Measurements from ENCODE around the gene TREM2.
A peak's percentile ranks its signal among the peaks of the same experiment; 100 is the strongest.

TREM2 gene

DNA sequence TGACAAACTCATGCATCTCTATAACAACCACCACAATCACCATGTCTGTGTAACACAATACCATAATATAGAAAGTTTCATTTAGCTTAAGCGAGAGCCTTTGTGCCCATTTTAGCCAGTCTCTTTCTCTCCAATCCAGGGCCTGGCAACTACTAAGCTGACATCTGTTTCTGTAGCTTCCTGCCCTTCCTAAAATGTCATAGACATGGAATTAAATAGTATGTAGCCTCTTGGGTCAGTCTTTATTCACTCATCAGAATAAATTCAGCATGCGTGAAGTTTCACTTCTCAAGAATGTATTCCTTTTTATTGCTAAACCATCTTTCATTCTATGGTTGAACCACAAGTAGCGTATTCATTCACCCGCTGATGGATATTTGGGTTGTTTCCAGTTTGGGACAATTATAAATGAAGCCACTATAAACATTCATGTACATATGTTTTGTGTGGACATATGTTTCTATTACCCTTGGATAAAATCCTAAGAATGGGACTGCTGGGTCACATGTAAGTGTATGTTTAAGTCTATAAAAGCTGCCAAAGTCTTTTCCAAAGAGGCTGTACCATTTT, 1.7 kb upstream of the TREM2 start:
- H3K27ac ChIP-seq (ENCODE audit: insufficient read depth in 1 of 2, low read depth in 1 of 2, low read length in 2 of 2, poor library complexity in 1 of 2, severe bottlenecking in 2 of 2): no peak overlapping the region
- H3K36me3 ChIP-seq (ENCODE audit: control insufficient read depth in 4 of 4, insufficient read depth in 4 of 4, low read length in 3 of 4): no peaks in the 10 kb centered on the region
- POLR2A ChIA-PET: interaction anchor here (1.1 kb wide), 1 partner anchor 10 kb away, joined by 3 read pairs; no protein-coding TSS in a partner anchor
- H3K4me1 ChIP-seq (ENCODE audit: control extremely low read depth in 1 of 4, control insufficient read depth in 4 of 4, insufficient read depth in 4 of 4, low read length in 3 of 4): peaks cover 0 to 11% (median 7%) of the 10 kb centered on the region in 4 experiments
- CTCF ChIA-PET: interaction anchor here (7.3 kb wide), 1 partner anchor 17 kb away, joined by 40 read pairs; no protein-coding TSS in a partner anchor
- DNase-seq: no peak
- no peak overlapping the region for H3K4me3 ChIP-seq (ENCODE audit: control insufficient read depth in 1 of 7, extremely low read depth in 1 of 7, insufficient read depth in 4 of 7, low read depth in 2 of 7, low read length in 6 of 7)
- WGBS (ENCODE audit: insufficient coverage): 100% methylated on average over 1 of the region's 4 CpGs
- H3K27me3 ChIP-seq (replicated peaks in 2 of 5; ENCODE audit: control insufficient read depth in 4 of 5, insufficient read depth in 5 of 5, low read length in 4 of 5): peaks cover 0 to 2% (median 0%) of the 10 kb centered on the region in 5 experiments
- H3K9me3 ChIP-seq (ENCODE audit: control extremely low read depth in 1 of 5, control insufficient read depth in 4 of 5, insufficient read depth in 2 of 5, low read depth in 1 of 5, low read length in 4 of 5): no peaks in the 10 kb centered on the region

DNA sequence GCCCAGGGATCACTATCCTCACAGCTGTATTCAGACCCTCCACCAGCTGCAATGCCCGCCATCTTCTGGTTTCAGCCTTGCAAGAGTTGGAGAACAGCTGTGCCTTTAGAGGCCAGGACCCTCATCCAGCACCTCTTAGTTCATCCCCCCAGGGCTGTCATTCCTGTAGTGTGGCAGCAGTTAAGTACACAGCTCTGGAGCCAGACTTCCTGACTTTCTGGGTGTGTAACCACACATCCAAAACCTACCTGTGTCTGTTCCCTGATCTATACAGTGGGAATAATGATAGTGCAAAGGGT, 452 bp upstream of the TREM2 start:
- H3K9me3 ChIP-seq (ENCODE audit: control extremely low read depth in 1 of 5, control insufficient read depth in 4 of 5, insufficient read depth in 2 of 5, low read depth in 1 of 5, low read length in 4 of 5): no peaks in the 10 kb centered on the region
- ChIA-PET POLR2A (no interaction called here), CTCF (no interaction called here)
- no peak overlapping the region for H3K27ac ChIP-seq (ENCODE audit: insufficient read depth in 1 of 2, low read depth in 1 of 2, low read length in 2 of 2, poor library complexity in 1 of 2, severe bottlenecking in 2 of 2)
- H3K36me3 ChIP-seq (ENCODE audit: control insufficient read depth in 4 of 4, insufficient read depth in 4 of 4, low read length in 3 of 4): no peaks in the 10 kb centered on the region
- H3K27me3 ChIP-seq (replicated peaks in 2 of 5; ENCODE audit: control insufficient read depth in 4 of 5, insufficient read depth in 5 of 5, low read length in 4 of 5): peaks cover 0 to 2% (median 0%) of the 10 kb centered on the region in 5 experiments
- no peak overlapping the region for H3K4me3 ChIP-seq (ENCODE audit: control insufficient read depth in 1 of 7, extremely low read depth in 1 of 7, insufficient read depth in 4 of 7, low read depth in 2 of 7, low read length in 6 of 7)
- H3K4me1 ChIP-seq (ENCODE audit: control extremely low read depth in 1 of 4, control insufficient read depth in 4 of 4, insufficient read depth in 4 of 4, low read length in 3 of 4): peaks cover 0 to 11% (median 7%) of the 10 kb centered on the region in 4 experiments
- whole genome bisulfite sequencing (ENCODE audit: insufficient coverage): 100% methylated on average over 1 of the region's 1 CpG
- no peak for DNase-seq

DNA sequence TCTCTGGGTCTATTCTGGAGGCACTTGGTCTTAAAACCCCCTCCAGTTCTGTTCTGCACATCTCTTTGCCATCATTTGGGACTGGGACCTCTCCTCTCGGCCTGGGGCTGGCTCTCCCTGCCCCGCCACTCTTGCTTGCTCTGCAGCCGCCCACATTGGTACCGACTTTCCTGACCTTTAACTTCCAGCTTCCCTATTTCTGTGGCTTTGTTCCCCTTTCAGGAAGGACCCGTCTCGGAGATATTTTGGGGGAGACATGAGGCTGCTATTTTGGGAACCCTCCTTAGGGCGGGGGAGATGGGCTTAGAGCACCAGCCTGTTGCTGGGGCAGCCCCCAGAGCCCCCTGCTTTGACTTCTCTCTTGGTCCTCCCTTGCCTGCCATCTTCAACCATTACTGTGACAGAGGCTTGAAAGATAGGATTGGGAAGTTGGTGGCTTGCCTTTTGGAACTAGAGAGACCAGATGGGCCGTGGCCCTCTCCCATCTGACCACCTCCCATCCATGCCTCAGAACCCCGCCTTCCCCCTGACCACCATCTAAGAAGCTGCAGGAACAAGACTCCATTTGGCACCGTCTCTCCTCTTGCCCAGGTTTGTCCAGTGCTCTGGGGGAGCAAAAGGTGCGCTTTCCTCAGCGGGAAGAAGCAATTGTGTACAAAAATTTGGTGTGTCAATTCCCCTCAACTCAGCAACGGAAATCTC, 914 bp downstream of the TREM2 start:
- Histone ChIP-seq H3K36me3 (ENCODE audit: control insufficient read depth in 4 of 4, insufficient read depth in 4 of 4, low read length in 3 of 4) (no peaks in the 10 kb centered on the region), H3K9me3 (ENCODE audit: control extremely low read depth in 1 of 5, control insufficient read depth in 4 of 5, insufficient read depth in 2 of 5, low read depth in 1 of 5, low read length in 4 of 5) (no peaks in the 10 kb centered on the region), H3K4me3 (ENCODE audit: control insufficient read depth in 1 of 7, extremely low read depth in 1 of 7, insufficient read depth in 4 of 7, low read depth in 2 of 7, low read length in 6 of 7) (no peak overlapping the region), H3K27ac (ENCODE audit: insufficient read depth in 1 of 2, low read depth in 1 of 2, low read length in 2 of 2, poor library complexity in 1 of 2, severe bottlenecking in 2 of 2) (no peak overlapping the region), H3K4me1 (ENCODE audit: control extremely low read depth in 1 of 4, control insufficient read depth in 4 of 4, insufficient read depth in 4 of 4, low read length in 3 of 4) (peaks cover 0 to 11% (median 7%) of the 10 kb centered on the region in 4 experiments), H3K27me3 (replicated peaks in 2 of 5; ENCODE audit: control insufficient read depth in 4 of 5, insufficient read depth in 5 of 5, low read length in 4 of 5) (peaks cover 0 to 2% (median 0%) of the 10 kb centered on the region in 5 experiments)
- 26% methylated on average over 11 of the region's 13 CpGs for WGBS (ENCODE audit: insufficient coverage)
- POLR2A ChIA-PET: no interaction called here
- CTCF ChIA-PET: interaction anchor here (1.0 to 1.1 kb wide), 2 partner anchors 8 to 20 kb away, joined by 3 to 4 read pairs; no protein-coding TSS in a partner anchor
- peak in 1 of 3 donors; percentile 22 for DNase-seq

DNA sequence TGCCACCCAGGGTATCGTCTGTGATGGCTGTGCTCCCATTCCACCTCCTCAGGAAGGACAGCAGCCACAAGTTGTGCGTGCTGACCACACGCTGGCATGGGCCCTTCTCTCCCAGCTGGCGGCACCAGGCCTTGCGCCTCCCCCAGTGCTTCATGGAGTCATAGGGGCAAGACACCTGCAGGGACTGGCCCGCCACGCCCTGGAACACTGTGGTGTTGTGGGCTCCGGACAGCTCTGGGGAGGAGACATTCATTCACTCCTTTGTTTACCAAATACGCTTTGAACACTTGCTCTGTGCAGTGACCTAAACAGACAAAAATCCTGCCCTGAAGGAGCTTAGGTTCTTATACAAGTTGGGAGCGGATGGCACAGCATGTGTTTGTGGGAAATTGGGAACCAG, 1.5 kb downstream of the TREM2 start:
- ChIA-PET CTCF (interaction anchor here (1.0 to 1.1 kb wide), 2 partner anchors 9 to 21 kb away, joined by 3 to 4 read pairs; no protein-coding TSS in a partner anchor), POLR2A (no interaction called here)
- Histone ChIP-seq H3K4me1 (ENCODE audit: control extremely low read depth in 1 of 4, control insufficient read depth in 4 of 4, insufficient read depth in 4 of 4, low read length in 3 of 4) (peaks cover 0 to 11% (median 7%) of the 10 kb centered on the region in 4 experiments), H3K27me3 (replicated peaks in 2 of 5; ENCODE audit: control insufficient read depth in 4 of 5, insufficient read depth in 5 of 5, low read length in 4 of 5) (peaks cover 0 to 2% (median 0%) of the 10 kb centered on the region in 5 experiments), H3K36me3 (ENCODE audit: control insufficient read depth in 4 of 4, insufficient read depth in 4 of 4, low read length in 3 of 4) (no peaks in the 10 kb centered on the region), H3K27ac (ENCODE audit: insufficient read depth in 1 of 2, low read depth in 1 of 2, low read length in 2 of 2, poor library complexity in 1 of 2, severe bottlenecking in 2 of 2) (no peak overlapping the region), H3K9me3 (ENCODE audit: control extremely low read depth in 1 of 5, control insufficient read depth in 4 of 5, insufficient read depth in 2 of 5, low read depth in 1 of 5, low read length in 4 of 5) (no peaks in the 10 kb centered on the region), H3K4me3 (ENCODE audit: control insufficient read depth in 1 of 7, extremely low read depth in 1 of 7, insufficient read depth in 4 of 7, low read depth in 2 of 7, low read length in 6 of 7) (no peak overlapping the region)
- WGBS (ENCODE audit: insufficient coverage): 92% methylated on average over 10 of the region's 10 CpGs
- no peak for DNase-seq

DNA sequence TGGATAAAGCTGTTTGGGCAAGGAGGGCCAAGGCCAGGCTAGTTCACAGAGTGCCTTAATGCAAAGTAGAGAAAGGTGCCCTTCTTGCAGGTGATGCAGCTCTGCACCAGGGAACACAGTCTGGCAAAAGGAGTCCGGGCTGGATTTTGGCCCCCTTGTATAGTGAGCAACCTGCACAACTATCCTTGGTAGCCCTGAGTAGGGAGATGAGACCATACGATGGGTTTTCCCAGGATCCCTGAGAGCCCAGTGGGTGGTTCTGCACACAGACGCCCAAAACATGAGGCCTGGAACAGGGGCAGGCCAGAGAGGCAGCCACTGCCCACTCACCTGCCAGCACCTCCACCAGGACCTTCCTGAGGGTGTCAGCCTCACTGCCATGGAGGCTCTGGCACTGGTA, 2.0 kb downstream of the TREM2 start:
- Histone ChIP-seq H3K4me3 (ENCODE audit: control insufficient read depth in 1 of 7, extremely low read depth in 1 of 7, insufficient read depth in 4 of 7, low read depth in 2 of 7, low read length in 6 of 7) (no peak overlapping the region), H3K36me3 (ENCODE audit: control insufficient read depth in 4 of 4, insufficient read depth in 4 of 4, low read length in 3 of 4) (no peaks in the 10 kb centered on the region), H3K9me3 (ENCODE audit: control extremely low read depth in 1 of 5, control insufficient read depth in 4 of 5, insufficient read depth in 2 of 5, low read depth in 1 of 5, low read length in 4 of 5) (no peaks in the 10 kb centered on the region), H3K4me1 (ENCODE audit: control extremely low read depth in 1 of 4, control insufficient read depth in 4 of 4, insufficient read depth in 4 of 4, low read length in 3 of 4) (peaks cover 0 to 11% (median 7%) of the 10 kb centered on the region in 4 experiments), H3K27me3 (replicated peaks in 2 of 5; ENCODE audit: control insufficient read depth in 4 of 5, insufficient read depth in 5 of 5, low read length in 4 of 5) (peaks cover 0 to 2% (median 0%) of the 10 kb centered on the region in 5 experiments), H3K27ac (ENCODE audit: insufficient read depth in 1 of 2, low read depth in 1 of 2, low read length in 2 of 2, poor library complexity in 1 of 2, severe bottlenecking in 2 of 2) (no peak overlapping the region)
- CTCF ChIA-PET: interaction anchor here (1.0 to 1.1 kb wide), 2 partner anchors 10 to 21 kb away, joined by 3 to 4 read pairs; no protein-coding TSS in a partner anchor
- WGBS (ENCODE audit: insufficient coverage): 92% methylated on average over 3 of the region's 3 CpGs
- POLR2A ChIA-PET: no interaction called here
- no peak for DNase-seq

DNA sequence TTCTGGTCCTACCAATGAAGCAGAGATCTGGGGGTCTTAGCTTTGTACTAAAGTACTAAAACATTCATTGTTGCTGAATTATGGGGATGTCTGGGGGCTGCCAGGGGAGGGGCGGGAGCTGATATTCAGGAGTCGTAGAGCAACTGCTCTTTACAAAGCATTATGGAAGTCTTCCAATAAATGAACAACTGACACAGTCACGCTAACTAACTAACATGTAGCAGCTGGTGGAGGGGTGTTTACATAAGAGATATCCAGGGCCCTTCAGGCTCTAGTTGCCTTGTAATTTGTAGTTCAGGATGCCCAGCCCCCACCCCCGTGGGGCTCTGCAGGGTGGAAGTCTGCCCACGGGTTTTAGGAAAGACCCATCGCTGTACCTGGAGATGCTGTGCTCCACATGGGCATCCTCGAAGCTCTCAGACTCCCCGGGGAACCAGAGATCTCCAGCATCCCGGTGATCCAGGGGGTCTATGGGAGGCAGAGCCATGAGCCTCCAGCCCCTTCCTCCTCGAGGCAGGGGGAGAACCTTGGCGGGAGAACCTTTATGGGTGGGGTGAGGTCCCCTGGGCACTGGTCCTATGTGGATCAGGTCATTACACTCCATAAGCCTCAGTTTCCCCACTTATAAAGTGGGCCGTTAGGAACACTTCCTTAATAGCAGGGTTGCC, 3.4 kb downstream of the TREM2 start:
- WGBS (ENCODE audit: insufficient coverage): 97% methylated on average over 7 of the region's 12 CpGs
- CTCF ChIA-PET: interaction anchor here (1.1 kb wide), 1 partner anchor 81 kb away, joined by 3 read pairs; no protein-coding TSS in a partner anchor
- no peaks in the 10 kb centered on the region for H3K36me3 ChIP-seq (ENCODE audit: control insufficient read depth in 4 of 4, insufficient read depth in 4 of 4, low read length in 3 of 4)
- H3K4me3 ChIP-seq (ENCODE audit: control insufficient read depth in 1 of 7, extremely low read depth in 1 of 7, insufficient read depth in 4 of 7, low read depth in 2 of 7, low read length in 6 of 7): no peak overlapping the region
- no peak for DNase-seq
- no peak overlapping the region for H3K27ac ChIP-seq (ENCODE audit: insufficient read depth in 1 of 2, low read depth in 1 of 2, low read length in 2 of 2, poor library complexity in 1 of 2, severe bottlenecking in 2 of 2)
- H3K4me1 ChIP-seq (ENCODE audit: control extremely low read depth in 1 of 4, control insufficient read depth in 4 of 4, insufficient read depth in 4 of 4, low read length in 3 of 4): peaks cover 0 to 11% (median 8%) of the 10 kb centered on the region in 4 experiments
- no peaks in the 10 kb centered on the region for H3K9me3 ChIP-seq (ENCODE audit: control extremely low read depth in 1 of 5, control insufficient read depth in 4 of 5, insufficient read depth in 2 of 5, low read depth in 1 of 5, low read length in 4 of 5)
- POLR2A ChIA-PET: no interaction called here
- peaks cover 0 to 2% (median 0%) of the 10 kb centered on the region in 5 experiments for H3K27me3 ChIP-seq (replicated peaks in 2 of 5; ENCODE audit: control insufficient read depth in 4 of 5, insufficient read depth in 5 of 5, low read length in 4 of 5)

DNA sequence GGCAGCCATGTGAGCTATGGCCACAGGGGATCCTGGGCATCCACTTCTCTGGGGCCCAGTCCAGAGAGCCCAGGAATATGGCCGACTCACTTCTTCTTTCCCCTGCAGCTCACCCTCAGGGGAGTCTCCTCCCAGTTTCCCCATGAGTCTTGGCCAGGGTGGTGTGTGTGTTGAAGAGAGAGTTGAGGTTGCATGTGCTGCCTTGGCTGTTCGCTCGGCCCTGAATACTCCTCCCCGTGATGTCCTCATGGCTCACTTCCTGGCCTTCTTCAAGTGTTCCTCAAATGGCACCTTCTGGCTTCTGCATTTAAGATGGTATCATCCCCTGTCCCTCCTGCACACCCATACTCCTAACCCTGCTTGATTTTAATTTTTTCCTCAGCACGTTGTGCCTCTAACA, 5.6 kb downstream of the TREM2 start:
- no peak for DNase-seq
- Histone ChIP-seq H3K27me3 (replicated peaks in 2 of 5; ENCODE audit: control insufficient read depth in 4 of 5, insufficient read depth in 5 of 5, low read length in 4 of 5) (no peaks in the 10 kb centered on the region), H3K4me1 (ENCODE audit: control extremely low read depth in 1 of 4, control insufficient read depth in 4 of 4, insufficient read depth in 4 of 4, low read length in 3 of 4) (peaks cover 0 to 13% (median 11%) of the 10 kb centered on the region in 4 experiments), H3K36me3 (ENCODE audit: control insufficient read depth in 4 of 4, insufficient read depth in 4 of 4, low read length in 3 of 4) (no peaks in the 10 kb centered on the region), H3K27ac (ENCODE audit: insufficient read depth in 1 of 2, low read depth in 1 of 2, low read length in 2 of 2, poor library complexity in 1 of 2, severe bottlenecking in 2 of 2) (no peak overlapping the region), H3K4me3 (ENCODE audit: control insufficient read depth in 1 of 7, extremely low read depth in 1 of 7, insufficient read depth in 4 of 7, low read depth in 2 of 7, low read length in 6 of 7) (no peak overlapping the region), H3K9me3 (ENCODE audit: control extremely low read depth in 1 of 5, control insufficient read depth in 4 of 5, insufficient read depth in 2 of 5, low read depth in 1 of 5, low read length in 4 of 5) (no peaks in the 10 kb centered on the region)
- CTCF ChIA-PET: no interaction called here
- WGBS (ENCODE audit: insufficient coverage): 93% methylated on average over 4 of the region's 5 CpGs
- POLR2A ChIA-PET: no interaction called here
